MM.1S (cell line): Measurements from ENCODE around the gene SMIM35.

ENCODE experiments used
- DNase-seq: peaks from one replicate; pipeline ENCODE4 v3.0.0-alpha.2; 2015
- H2AFZ ChIP-seq: fragments of 300-600 bp; sonication (generic); 2 replicates; pipeline ENCODE4 v1.6.0; 2016; ENCODE audit warnings: antibody characterized with exemption, low read length
- H3F3A ChIP-seq: fragments of 300-600 bp; sonication (generic); 2 replicates; pipeline ENCODE4 v1.6.1; 2016; ENCODE audit warnings: mild to moderate bottlenecking, antibody characterized with exemption, low read length, moderate library complexity, mixed read lengths; ENCODE audit not compliant: insufficient read depth
- H3K27ac ChIP-seq: fragments of 300-600 bp; sonication (generic); 2 replicates; pipeline ENCODE4 v1.5.1; 2016; ENCODE audit warnings: mild to moderate bottlenecking, low read length
- H3K27me3 ChIP-seq: fragments of 300-600 bp; sonication (generic); replicated peaks from 2 replicates; pipeline ENCODE4 v1.6.0; 2016; ENCODE audit warnings: low read length; ENCODE audit not compliant: insufficient read depth
- H3K36me3 ChIP-seq: fragments of 300-600 bp; sonication (generic); replicated peaks from 2 replicates; pipeline ENCODE4 v1.6.1; 2016; ENCODE audit warnings: mild to moderate bottlenecking, low read length, mixed read lengths; ENCODE audit not compliant: insufficient read depth
- H3K4me1 ChIP-seq: fragments of 300-600 bp; sonication (generic); 2 replicates; pipeline ENCODE4 v1.6.1; 2016; ENCODE audit warnings: low read length, mixed read lengths
- H3K4me2 ChIP-seq: fragments of 300-600 bp; sonication (generic); 2 replicates; pipeline ENCODE4 v1.6.0; 2016; ENCODE audit warnings: low read depth, low read length
- H3K4me3 ChIP-seq: fragments of 300-600 bp; sonication (generic); 2 replicates; pipeline ENCODE4 v1.5.1; 2016; ENCODE audit warnings: low read length, mixed read lengths
- H3K79me2 ChIP-seq: fragments of 300-600 bp; sonication (generic); 2 replicates; pipeline ENCODE4 v1.6.1; 2016; ENCODE audit warnings: mixed run types, low read length, mixed read lengths
- H3K9ac ChIP-seq: fragments of 300-600 bp; sonication (generic); 2 replicates; pipeline ENCODE4 v1.6.1; 2016; ENCODE audit warnings: low read length, mixed read lengths
- H3K9me2 ChIP-seq: fragments of 300-600 bp; sonication (generic); replicated peaks from 2 replicates; pipeline ENCODE4 v1.6.1; 2016; ENCODE audit warnings: mild to moderate bottlenecking, low read length, mixed read lengths; ENCODE audit not compliant: insufficient read depth
- H3K9me3 ChIP-seq: fragments of 300-600 bp; sonication (generic); replicated peaks from 2 replicates; pipeline ENCODE4 v1.6.1; 2016; ENCODE audit warnings: mild to moderate bottlenecking, low read length, mixed read lengths; ENCODE audit not compliant: insufficient read depth
- H4K20me1 ChIP-seq: fragments of 300-600 bp; sonication (generic); 2 replicates; pipeline ENCODE4 v1.6.1; 2016; ENCODE audit warnings: mild to moderate bottlenecking, low read length, moderate library complexity, mixed read lengths; ENCODE audit not compliant: insufficient read depth
- EZH2 ChIP-seq: fragments of 300-600 bp; sonication (generic); optimal IDR thresholded peaks from 2 replicates; pipeline ENCODE3; 2017; ENCODE audit warnings: low read depth, mild to moderate bottlenecking, antibody characterized with exemption, low read length, mixed read lengths
- EZH2phosphoT487 ChIP-seq: fragments of 300-600 bp; sonication (generic); IDR thresholded peaks from 2 replicates; pipeline ENCODE4 v1.6.1; 2018; ENCODE audit warnings: antibody characterized with exemption, low read length
- TF ChIP-seq, protein P1 (sequence below): fragments of 300-600 bp; sonication (generic); IDR thresholded peaks from 2 replicates; pipeline ENCODE4 v1.5.1; 2016; ENCODE audit warnings: antibody characterized with exemption, low read length, mixed read lengths

Gene SMIM35

GRCh38 chr11:118007040-118007439 lies 79.7 kb downstream of the SMIM35 start:
- H2AFZ ChIP-seq = no peak overlapping the region
- no peak overlapping the region for H3K27ac ChIP-seq
- DNase-seq = no peak
- no peak overlapping the region for H3K9ac ChIP-seq
- no peaks in the 10 kb centered on the region for H3K27me3 ChIP-seq
- TF ChIP-seq EZH2 (no peak), EZH2phosphoT487 (no peak)
- TF ChIP-seq, protein P1, sequence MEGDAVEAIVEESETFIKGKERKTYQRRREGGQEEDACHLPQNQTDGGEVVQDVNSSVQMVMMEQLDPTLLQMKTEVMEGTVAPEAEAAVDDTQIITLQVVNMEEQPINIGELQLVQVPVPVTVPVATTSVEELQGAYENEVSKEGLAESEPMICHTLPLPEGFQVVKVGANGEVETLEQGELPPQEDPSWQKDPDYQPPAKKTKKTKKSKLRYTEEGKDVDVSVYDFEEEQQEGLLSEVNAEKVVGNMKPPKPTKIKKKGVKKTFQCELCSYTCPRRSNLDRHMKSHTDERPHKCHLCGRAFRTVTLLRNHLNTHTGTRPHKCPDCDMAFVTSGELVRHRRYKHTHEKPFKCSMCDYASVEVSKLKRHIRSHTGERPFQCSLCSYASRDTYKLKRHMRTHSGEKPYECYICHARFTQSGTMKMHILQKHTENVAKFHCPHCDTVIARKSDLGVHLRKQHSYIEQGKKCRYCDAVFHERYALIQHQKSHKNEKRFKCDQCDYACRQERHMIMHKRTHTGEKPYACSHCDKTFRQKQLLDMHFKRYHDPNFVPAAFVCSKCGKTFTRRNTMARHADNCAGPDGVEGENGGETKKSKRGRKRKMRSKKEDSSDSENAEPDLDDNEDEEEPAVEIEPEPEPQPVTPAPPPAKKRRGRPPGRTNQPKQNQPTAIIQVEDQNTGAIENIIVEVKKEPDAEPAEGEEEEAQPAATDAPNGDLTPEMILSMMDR = no peak
- no peaks in the 10 kb centered on the region for H3K9me2 ChIP-seq
- peaks cover 50% of the 10 kb centered on the region for H3F3A ChIP-seq
- no peak overlapping the region for H3K4me2 ChIP-seq
- no peaks in the 10 kb centered on the region for H3K36me3 ChIP-seq
- no peaks in the 10 kb centered on the region for H3K9me3 ChIP-seq
- H4K20me1 ChIP-seq = no peaks in the 10 kb centered on the region
- H3K4me1 ChIP-seq = peaks cover 55% of the 10 kb centered on the region
- no peak overlapping the region for H3K4me3 ChIP-seq
- H3K79me2 ChIP-seq = no peaks in the 10 kb centered on the region

DNA sequence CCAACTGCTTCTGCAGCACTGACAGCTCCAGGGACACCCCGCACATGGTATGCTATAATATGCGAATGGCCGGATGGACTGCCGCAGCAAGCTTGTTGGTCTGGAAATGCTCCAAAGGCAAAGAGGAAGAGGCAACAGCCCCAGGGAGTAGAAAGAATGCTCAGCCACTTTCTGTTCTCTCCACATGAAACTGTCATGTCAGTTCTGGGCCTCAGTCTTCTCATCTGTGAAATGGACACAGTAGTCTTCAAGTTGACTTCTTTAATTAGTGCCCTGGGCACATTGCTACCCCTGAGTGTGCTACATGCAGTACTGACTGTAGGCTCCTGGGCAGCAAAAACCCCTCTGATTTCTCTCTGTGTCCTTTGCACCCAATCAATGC lies 80.6 kb downstream of the SMIM35 start:
- Histone ChIP-seq H3K4me3 (no peak overlapping the region), H3K27me3 (no peaks in the 10 kb centered on the region), H4K20me1 (no peaks in the 10 kb centered on the region), H3K27ac (no peak overlapping the region), H3F3A (peaks cover 44% of the 10 kb centered on the region), H3K36me3 (no peaks in the 10 kb centered on the region), H3K79me2 (no peaks in the 10 kb centered on the region), H3K9ac (no peak overlapping the region), H3K9me3 (no peaks in the 10 kb centered on the region), H3K4me1 (peaks cover 54% of the 10 kb centered on the region), H3K9me2 (no peaks in the 10 kb centered on the region), H2AFZ (no peak overlapping the region), H3K4me2 (no peak overlapping the region)
- no peak for DNase-seq
- TF ChIP-seq EZH2 (no peak), EZH2phosphoT487 (no peak)
- TF ChIP-seq, protein P1 = no peak

DNA sequence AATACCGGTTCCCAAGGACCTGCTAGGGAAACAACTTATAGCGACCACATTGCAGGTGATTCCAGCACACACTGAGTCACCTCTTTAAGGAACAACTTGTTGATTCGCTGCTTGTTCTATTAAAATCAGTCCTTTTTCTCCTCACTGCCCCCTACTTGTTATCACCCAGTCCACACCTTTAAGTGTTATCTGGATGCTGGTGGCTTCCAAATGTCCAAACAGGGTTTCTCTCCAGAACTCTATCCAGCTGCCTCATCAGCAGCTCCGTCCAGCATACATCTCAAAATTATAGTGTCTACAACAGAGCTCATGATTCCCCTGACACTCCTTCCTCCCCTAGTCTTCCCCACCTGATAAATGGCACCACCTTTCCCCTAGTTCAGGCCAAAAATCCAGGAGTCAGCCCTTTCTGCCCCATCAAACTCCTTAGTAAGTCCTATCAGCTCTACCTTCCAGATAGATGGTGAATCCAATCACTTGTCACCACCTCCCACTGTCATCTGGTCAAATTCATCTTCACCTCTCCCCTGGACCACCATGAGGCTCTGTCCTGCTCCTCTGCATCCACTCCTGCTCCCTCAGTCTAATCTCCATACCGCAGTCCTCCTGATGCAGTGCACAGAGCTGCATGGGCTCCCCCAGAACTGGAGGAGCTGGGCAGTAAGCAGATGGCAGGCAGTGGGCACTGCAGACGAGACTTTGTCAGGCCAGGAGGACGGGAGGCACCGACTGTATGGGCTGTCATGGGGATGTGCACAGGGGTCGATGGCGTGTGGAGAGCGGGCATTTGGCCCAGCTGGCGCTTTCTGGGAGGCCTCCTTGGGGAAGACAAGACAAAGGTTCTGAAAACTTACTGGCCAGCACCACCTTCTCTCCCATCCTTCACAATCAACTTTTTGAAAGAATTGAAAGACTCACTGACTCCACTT lies 81.3 kb downstream of the SMIM35 start:
- TF ChIP-seq EZH2phosphoT487 (no peak), EZH2 (no peak)
- TF ChIP-seq, protein P1 = no peak
- H3K9ac ChIP-seq = no peak overlapping the region
- H3K4me3 ChIP-seq = no peak overlapping the region
- H3F3A ChIP-seq = peaks cover 42% of the 10 kb centered on the region
- H3K27me3 ChIP-seq = no peaks in the 10 kb centered on the region
- H3K36me3 ChIP-seq = no peaks in the 10 kb centered on the region
- H4K20me1 ChIP-seq = no peaks in the 10 kb centered on the region
- H3K9me3 ChIP-seq = no peaks in the 10 kb centered on the region
- H3K9me2 ChIP-seq = no peaks in the 10 kb centered on the region
- no peak overlapping the region for H2AFZ ChIP-seq
- no peak overlapping the region for H3K4me2 ChIP-seq
- DNase-seq = no peak
- no peak overlapping the region for H3K27ac ChIP-seq
- H3K4me1 ChIP-seq = peaks cover 56% of the 10 kb centered on the region
- H3K79me2 ChIP-seq = no peaks in the 10 kb centered on the region
